HG02840 (cell line): ENCODE results near the gene ITPR1.

ENCODE experiments used
- ATAC-seq: cut with Tn5 transposase; IDR thresholded peaks from one replicate; pipeline ENCODE4 v1.9.1; 2021; ENCODE audit warnings: mild to moderate bottlenecking, moderate library complexity, moderate number of reproducible peaks; ENCODE audit not compliant: unreplicated experiment, low FRiP score

ITPR1 gene

DNA sequence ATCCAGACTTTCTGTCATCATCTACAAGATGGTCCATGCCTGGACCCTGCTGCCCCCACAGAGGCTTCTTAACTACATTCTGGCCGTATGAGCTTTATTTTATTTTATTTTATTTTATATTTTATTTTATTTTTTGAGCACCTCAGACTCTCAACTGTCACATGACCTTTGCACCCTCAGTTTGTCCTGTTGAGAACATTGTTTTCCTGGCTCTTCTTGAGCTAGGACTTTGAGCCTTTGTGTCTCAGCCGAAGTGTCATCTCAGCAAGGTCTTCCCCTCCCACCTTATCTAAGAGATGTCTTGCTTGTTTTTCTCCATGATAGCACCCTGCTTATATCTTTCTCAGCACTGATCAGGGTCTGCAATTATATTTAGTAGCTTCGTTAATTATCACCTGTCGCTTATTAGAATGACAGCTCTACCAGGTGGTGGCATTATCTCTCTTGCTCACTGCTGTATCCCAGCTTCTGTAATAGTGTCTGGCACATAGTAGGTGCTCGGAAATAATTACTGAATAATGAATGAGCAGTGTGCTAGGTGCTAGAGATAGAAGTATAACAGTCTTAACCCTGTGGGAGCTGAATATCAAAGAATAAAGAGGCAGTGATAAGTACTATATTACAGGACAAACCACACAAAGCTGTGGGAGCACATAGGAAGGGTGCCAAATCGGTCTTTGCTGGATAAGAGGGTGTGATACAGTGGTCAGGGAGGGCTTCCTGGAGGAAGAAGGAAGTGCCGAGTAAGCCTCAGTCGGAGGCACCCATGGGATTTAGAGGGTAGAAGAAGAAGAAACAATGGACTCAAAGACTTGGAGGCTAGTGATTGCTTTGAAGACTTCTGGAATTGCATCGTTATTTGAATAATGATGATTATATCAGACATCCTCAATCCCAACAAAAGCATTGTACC lies 136.2 kb downstream of the ITPR1 start:
- ATAC-seq, result no peak

DNA sequence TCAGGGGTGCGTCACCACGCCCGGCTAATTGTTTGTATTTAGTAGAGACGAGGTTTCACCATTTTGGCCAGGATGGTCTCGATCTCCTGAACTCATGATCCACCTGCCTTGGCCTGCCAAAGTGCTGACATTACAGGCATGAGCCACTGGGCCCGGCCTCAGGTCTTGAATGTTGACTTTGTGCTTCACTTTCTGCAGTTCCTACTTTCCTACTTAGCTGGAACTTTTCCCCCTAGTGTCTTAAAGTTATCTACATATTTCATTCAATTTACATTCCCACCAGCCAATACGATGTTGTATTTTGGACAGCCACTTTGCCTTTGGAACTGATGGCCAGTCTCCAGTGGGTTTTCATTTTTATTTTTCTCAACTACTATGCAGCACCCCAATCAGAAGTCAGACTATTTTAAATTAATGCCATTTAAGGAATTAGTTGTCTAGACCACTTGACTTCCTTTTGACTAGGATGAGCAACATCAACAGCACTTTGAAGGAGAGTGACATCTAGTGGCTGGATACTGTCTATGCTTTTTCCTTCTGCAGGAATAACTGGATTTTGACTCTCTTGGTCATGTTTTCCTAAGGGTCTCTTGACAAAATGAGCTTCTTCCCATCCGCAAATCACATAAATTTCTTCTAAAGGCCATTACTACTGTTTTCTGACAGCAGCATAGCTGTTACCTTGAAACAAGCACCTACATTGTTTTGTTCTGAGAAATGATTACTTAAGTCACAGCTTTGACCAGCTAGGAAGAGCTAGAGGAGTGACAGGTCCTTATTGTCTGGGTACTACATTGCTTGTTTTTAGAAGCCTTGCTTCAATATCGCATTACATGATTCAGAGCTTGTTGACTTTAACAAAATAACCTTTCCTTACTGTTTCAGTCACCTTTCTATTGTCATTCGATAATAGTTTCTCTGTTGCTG lies 140.2 kb downstream of the ITPR1 start:
- ATAC-seq, result peak; percentile 70

- no peak for ATAC-seq
These were observed 141.7 kb downstream of the ITPR1 start for GRCh38 chr3:4634894-4635293.

DNA sequence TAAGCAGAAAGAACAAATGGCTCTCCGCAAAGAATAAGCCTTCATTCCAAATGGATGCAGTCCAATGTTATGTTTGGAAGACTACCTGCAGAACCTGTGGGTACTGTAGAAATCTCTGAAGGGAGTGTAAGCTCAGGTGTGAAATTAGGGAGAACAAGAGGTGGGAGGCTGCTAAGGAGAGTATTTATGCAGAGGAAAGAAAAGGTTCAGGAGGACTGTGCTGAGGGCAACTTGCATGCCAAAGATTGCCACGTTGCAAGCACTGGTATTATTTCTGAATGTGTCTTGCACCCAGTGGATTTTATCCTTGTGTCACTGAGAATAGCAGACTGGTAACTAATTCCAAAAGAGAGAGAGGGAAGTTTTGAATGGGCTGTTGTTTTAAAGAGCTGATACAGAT lies 144.1 kb downstream of the ITPR1 start:
- ATAC-seq, result no peak

GRCh38 chr3:4641863-4642563 lies 148.9 kb downstream of the ITPR1 start:
- ATAC-seq, result no peak

DNA sequence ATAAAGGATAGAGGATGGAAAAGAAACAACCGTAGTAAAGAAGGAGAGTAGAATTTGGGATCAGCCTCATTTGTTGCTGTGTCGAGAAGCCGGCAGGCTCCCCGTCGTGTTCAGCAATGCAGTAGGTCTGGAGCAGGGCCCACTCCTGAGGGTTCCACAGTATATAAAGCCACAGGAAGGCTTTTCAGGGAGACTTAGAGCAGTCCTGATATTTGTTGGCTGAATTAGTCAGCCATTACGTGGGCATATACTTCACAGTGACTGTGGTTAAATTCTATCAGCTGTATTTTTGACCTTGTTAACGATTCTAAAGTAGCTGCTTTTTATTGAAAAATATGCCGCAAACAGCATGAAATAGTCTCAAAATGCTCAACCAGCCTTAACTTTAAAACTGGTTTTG lies 149.5 kb downstream of the ITPR1 start:
- ATAC-seq, result no peak

- ATAC-seq, result no peak
These were observed 150.9 kb downstream of the ITPR1 start for GRCh38 chr3:4643904-4644547.

DNA sequence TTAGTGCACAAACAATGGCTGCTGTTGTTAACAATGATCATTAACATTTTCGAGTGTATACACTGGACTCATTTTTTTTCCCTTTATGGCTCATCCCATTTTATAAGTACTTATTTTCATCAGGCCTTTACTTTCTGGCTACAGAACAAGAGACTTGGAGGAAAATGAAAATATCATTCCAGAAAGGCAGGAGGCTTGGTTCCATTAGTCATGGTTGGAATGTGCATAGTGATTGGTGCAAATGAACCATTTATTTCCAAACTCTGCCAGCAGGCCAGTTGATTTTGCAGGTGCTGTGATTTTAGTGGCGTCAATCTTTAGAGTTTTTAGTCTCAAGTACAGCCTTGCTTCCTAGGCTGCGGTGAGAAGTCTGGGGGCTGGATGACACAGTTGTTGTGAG lies 151.8 kb downstream of the ITPR1 start:
- ATAC-seq, result no peak

DNA sequence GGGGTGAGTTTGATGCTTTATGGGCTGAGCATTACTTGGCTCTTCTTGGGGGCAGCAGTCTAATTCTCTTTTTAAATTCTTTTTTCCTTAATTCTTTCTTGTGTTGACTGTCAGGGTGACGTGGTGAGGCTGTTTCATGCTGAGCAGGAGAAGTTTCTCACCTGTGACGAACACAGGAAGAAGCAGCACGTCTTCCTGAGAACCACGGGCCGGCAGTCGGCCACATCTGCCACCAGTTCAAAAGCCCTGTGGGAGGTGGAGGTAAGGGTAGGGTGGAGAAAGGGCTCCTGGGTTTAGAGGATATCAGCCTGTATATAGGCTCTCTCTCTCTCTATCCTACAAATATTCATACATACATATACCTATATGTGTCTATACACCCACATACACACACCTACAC lies 152.3 kb downstream of the ITPR1 start:
- no peak for ATAC-seq

DNA sequence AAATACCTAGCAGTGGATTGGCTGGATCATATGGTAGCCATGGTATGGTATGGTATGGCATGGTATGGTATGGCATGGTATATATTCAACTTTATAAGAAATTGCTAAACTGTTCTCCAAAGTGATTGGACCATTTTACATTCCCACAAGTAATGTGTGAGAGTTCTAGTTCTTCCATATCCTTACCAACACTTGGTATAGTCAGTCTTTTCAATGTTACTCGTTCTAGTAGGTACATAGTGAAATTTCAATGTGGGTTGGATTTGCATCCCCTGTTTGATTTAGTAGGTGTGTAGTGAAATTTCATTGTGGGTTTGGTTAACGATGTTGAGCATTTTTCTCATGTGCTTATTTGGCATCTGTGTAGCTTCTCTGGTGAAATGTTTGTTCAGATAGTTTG lies 154.3 kb downstream of the ITPR1 start:
- ATAC-seq, result no peak

DNA sequence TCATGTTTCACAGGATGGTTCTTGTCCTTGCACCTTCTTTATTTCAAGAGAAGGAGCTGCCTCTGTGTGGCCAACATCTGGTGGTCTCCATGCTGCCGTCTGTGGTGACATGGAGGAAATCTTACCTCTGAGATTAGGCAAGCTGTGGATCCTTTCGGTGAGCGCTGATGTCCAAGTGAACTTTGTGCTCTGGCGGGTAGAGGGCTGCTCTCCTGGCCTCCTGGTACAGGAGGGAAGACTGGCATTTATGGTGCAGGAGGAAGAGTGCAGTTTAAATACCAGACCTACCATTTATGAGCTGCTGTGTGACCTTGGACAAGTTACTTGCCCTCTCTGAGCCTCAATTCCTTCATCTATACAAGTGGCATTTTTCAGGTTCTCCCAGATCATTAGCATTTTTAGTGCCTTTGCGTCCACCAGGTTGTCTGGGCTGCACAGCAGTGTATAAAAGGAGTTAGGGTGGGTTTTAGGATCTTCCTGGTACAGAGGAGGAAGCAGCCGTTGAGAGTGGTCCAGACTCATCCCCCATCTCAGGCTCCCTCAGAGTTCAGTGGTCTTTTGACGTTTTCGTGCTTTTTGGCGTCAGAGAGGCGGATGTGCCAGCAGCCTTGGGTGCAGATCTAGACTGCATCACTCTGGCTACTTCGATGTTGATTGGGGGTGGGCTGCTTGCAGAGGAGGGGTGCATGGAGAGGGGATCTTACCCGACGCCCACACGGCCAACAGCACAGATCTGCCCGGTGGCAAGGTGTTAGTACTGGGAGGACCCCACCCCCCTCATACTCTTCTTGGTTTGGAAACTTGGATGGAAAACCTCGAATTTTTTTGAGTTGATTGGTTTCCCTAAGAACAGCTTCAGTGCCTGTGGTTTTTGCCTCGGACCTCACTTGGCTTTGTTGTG lies 162.2 kb downstream of the ITPR1 start:
- ATAC-seq, result no peak

DNA sequence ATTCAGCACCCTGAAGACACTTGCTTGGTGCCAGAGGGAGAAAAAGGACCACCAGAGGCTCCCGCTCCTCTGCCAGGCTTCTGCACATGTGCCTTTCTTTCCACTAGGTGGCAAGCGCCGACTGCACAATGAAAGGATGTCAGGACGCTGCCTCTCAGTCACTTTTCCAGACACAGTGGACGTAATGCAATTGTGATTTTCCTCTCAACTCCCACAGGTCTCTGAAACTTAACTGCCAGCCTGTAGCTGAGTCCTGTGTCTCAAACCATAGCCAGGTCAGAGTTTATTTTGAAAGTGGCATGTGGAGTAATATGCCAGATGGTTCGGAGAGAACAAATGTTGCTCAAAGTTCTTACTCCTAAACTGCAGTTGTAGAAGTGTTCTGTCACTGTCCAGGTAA lies 162.9 kb downstream of the ITPR1 start:
- no peak for ATAC-seq

DNA sequence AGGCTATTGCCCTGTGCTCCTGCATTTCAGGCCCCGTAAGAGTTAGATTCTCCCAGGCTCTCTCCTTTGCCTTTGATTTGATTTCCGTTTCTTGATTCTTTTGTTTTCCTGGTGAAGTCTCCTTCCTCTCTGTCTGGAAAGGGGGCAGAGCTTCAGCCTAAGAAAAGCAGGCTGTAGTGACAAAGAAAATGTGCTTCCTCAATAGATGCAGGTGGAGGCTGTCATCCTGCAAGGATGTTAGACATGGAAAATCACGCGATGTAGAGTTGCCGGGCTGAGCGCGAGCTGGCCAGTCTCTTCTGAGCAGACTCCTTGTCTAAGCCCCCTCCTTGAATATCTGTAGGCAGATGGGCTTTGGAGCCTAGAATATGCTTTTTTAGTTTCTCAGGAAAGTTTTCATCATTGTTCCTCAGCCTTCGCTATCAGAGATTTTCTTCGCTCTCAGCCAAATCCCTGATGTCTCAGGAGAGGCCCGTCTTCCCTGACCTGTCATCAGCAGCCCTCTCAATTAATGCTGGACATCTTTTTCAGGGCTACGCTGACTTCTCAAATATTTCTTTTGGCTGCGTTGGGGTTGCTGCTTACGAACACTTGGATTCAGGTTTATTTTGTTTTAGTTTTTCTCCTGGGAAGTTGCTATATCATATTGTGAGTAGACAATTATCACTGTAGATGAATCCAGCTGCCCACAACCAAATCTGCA lies 163.6 kb downstream of the ITPR1 start:
- no peak for ATAC-seq

DNA sequence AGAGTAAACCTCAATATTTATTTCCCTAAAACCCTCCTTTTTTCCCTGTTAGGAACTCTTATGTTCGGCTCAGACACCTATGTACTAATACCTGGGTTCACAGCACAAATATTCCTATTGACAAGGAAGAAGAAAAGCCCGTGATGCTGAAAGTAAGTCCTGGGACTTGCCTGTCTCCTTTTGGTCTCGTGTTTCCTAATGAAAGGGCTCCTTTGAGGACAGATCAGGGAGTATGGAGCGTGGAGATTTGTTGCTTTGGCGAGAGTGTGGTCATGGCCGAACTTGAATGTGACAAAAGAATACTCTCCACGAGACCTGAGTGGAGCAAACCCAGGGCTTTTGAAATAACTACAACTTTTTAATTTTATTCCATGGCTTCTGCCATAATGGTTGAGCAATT lies 167.8 kb downstream of the ITPR1 start:
- no peak for ATAC-seq

DNA sequence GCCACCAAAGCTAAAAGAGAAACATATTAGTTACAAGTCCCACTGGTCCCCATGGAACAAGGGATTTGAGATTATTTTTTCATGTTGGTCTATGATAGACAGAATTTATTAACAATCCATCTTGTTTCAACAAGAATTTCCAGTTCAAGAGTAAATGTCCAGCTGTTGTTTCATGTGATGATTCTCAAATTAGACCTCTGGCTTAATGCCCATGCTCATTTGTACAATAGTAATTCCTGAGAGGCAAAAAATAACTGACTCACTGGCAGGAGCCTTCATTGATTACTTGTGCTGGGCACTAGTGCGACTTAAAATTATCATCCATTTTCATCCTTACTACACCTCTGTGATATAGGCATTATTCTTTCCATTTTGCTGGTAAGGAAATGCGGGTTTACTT lies 171.3 kb downstream of the ITPR1 start:
- no peak for ATAC-seq

DNA sequence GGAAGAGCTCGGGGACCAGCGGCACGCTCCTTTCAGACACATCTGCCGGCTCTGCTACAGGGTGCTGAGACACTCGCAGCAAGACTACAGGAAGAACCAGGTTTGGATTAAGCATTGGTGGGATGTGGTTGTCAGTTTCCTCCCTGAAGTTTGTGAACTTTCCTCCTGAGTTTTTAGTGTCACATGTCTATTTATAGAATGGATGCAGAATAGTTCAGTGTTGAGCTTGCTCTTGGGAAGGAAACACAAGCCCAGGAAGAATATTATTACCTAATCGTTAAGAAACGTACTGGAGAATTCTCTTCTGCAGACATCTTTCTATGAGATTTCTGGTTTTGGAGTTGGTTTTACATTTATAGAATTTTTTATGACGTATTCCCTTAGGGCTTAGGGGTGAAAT lies 172.0 kb downstream of the ITPR1 start:
- ATAC-seq, result no peak

DNA sequence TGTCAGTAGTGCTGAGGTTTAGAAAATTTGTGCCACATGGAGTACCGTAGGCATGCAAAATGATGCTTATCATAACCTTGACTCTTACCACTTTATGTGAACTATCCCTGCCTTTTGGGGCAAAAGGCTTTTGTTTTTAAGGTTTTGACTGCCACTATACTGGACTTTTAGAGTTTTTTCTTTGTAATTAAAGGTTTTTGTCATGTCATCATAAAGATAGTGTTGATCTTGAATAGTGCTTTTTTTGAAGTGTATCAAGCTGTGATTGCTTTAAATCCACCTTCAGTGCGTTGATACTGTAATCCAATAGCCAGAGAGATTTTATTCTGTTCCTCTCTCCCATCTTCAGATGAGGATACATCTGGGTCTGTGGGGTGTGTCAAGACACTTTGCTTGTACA lies 172.9 kb downstream of the ITPR1 start:
- no peak for ATAC-seq

GRCh38 chr3:4670352-4670751 lies 177.2 kb downstream of the ITPR1 start:
- ATAC-seq, result no peak
